Panc1 (cell line): ENCODE measurements around the gene RPL38. TPM values are rescaled to one million over a fixed set of nuclear protein-coding genes. Genes with fewer than 3 reads are reported as not detected.

Source experiments
- ATAC-seq: fragments of 200-7000 bp; cut with Tn5 transposase; 2 replicates; pipeline ENCODE4 v1.9.1; 2020; ENCODE audit warnings: mild to moderate bottlenecking, moderate library complexity
- BruUV-seq: library from RNA; stranded (reverse); fragments of 400-500 nt; replicated peaks from 2 replicates; lab custom pipeline; 2021; lab: Mats Ljungman, UMichigan
- CTCF ChIA-PET: fragments of 300-600 bp; sonication (Branson Sonifier 250); formaldehyde crosslinking; loops from one replicate; lab custom pipeline; 2022; ENCODE audit warnings: antibody characterized with exemption; lab: Charles Lee
- POLR2A ChIA-PET: fragments of 300-600 bp; sonication (Branson Sonifier 250); formaldehyde crosslinking; loops from one replicate; lab custom pipeline; 2022; ENCODE audit warnings: antibody characterized with exemption; lab: Charles Lee
- DNase-seq: peaks from one replicate; pipeline ENCODE4 v3.0.0-alpha.2; 2010; ENCODE audit warnings: low read depth, low spot score
- H3K27ac ChIP-seq: 2 replicates; pipeline ENCODE4 v1.5.1; 2011; ENCODE audit warnings: mild to moderate bottlenecking, low read length, inconsistent platforms
- H3K27me3 ChIP-seq: fragments of 200-500 bp; sonication (Bioruptor generic); 2 replicates; pipeline ENCODE4 v1.6.0; 2014; ENCODE audit warnings: low read length, inconsistent platforms; ENCODE audit not compliant: control insufficient read depth, insufficient read depth
- H3K36me3 ChIP-seq: fragments of 200-500 bp; sonication (Bioruptor generic); 2 replicates; pipeline ENCODE4 v1.5.1; 2014; ENCODE audit warnings: inconsistent platforms, mild to moderate bottlenecking, low read length, moderate library complexity; ENCODE audit not compliant: control insufficient read depth, insufficient read depth
- H3K4me1 ChIP-seq: 2 replicates; pipeline ENCODE4 v1.5.1; 2011; ENCODE audit warnings: inconsistent platforms, mild to moderate bottlenecking, low read length, moderate library complexity; ENCODE audit not compliant: control insufficient read depth, insufficient read depth
- H3K4me3 ChIP-seq, 2 experiments: 2 replicates each; pipeline ENCODE4 v1.5.1; 2011 to 2012; ENCODE audit warnings: low read depth in 2 of 2, low read length in 2 of 2, mild to moderate bottlenecking in 2 of 2, inconsistent platforms in 1 of 2, moderate library complexity in 1 of 2
- H3K9me3 ChIP-seq: fragments of 200-500 bp; sonication (Bioruptor generic); 2 replicates; pipeline ENCODE4 v1.5.1; 2014; ENCODE audit warnings: low read depth, mild to moderate bottlenecking, inconsistent platforms, low read length, moderate library complexity; ENCODE audit not compliant: control insufficient read depth, insufficient read depth
- POLR2AphosphoS5 ChIP-seq: IDR thresholded peaks from 2 replicates; pipeline ENCODE4 v1.6.1; 2012; ENCODE audit warnings: mild to moderate bottlenecking, low read depth, low read length, moderate library complexity
- SIN3A ChIP-seq: IDR thresholded peaks from 2 replicates; pipeline ENCODE4 v1.6.1; 2012; ENCODE audit warnings: low read depth, mild to moderate bottlenecking, low read length, moderate library complexity, borderline replicate concordance; ENCODE audit not compliant: insufficient read depth
- TCF7L2 ChIP-seq: IDR thresholded peaks from 2 replicates; pipeline ENCODE4 v1.6.1; 2011; ENCODE audit warnings: mild to moderate bottlenecking, low read depth, low read length, inconsistent platforms
- in situ Hi-C: cut with HindIII; loops from 2 replicates; pipeline ENCODE4 v1.10.0; 2016; ENCODE audit warnings: low sequenced_read_pairs, low pct_unique_long_range_greater_than_20kb
- intact Hi-C: fragments of 100-400 bp; cut with micrococcal nuclease; formaldehyde crosslinking; loops from one replicate; pipeline ENCODE4 v1.10.0; 2022; ENCODE audit not compliant: unreplicated experiment
- total RNA-seq: library from RNA; stranded (reverse); gene quantifications from one replicate; pipeline ENCODE4 v1.2.1, GENCODE V29; 2021; ENCODE audit not compliant: unreplicated experiment
- TF ChIP-seq, protein P1 (sequence below): fragments of 450-650 bp; IDR thresholded peaks from 2 replicates; pipeline ENCODE4 v1.5.1; 2017; ENCODE audit warnings: mild to moderate bottlenecking
- TF ChIP-seq, protein P2 (sequence below), 2 experiments: IDR thresholded peaks; 2 replicates each; pipeline ENCODE4 v1.6.1; 2011 to 2012; ENCODE audit warnings: low read depth in 2 of 2, control low read depth in 1 of 2, low read length in 1 of 2, mild to moderate bottlenecking in 1 of 2, moderate library complexity in 1 of 2; ENCODE audit not compliant: insufficient read depth in 1 of 2

RPL38 gene
- total RNA-seq, 1 experiment from 2014 or later = 968 TPM

GRCh38 chr17:74241431-74241830 is 38.0 kb downstream of the RPL38 start:
- no peaks in the 10 kb centered on the region for H3K36me3 ChIP-seq
- H3K9me3 ChIP-seq = no peaks in the 10 kb centered on the region
- no peaks in the 10 kb centered on the region for H3K4me1 ChIP-seq
- CTCF ChIA-PET = no interaction called here
- BruUV-seq = no TSS peak
- POLR2A ChIA-PET = no interaction called here
- ATAC-seq (no peak), DNase-seq (no peak)
- in situ Hi-C loops (no loop called here), intact Hi-C loops (no loop called here)
- TF ChIP-seq, protein P1, sequence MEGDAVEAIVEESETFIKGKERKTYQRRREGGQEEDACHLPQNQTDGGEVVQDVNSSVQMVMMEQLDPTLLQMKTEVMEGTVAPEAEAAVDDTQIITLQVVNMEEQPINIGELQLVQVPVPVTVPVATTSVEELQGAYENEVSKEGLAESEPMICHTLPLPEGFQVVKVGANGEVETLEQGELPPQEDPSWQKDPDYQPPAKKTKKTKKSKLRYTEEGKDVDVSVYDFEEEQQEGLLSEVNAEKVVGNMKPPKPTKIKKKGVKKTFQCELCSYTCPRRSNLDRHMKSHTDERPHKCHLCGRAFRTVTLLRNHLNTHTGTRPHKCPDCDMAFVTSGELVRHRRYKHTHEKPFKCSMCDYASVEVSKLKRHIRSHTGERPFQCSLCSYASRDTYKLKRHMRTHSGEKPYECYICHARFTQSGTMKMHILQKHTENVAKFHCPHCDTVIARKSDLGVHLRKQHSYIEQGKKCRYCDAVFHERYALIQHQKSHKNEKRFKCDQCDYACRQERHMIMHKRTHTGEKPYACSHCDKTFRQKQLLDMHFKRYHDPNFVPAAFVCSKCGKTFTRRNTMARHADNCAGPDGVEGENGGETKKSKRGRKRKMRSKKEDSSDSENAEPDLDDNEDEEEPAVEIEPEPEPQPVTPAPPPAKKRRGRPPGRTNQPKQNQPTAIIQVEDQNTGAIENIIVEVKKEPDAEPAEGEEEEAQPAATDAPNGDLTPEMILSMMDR = no peak
- no peak for TF ChIP-seq POLR2AphosphoS5
- no peak for TF ChIP-seq TCF7L2
- TF ChIP-seq, protein P2, sequence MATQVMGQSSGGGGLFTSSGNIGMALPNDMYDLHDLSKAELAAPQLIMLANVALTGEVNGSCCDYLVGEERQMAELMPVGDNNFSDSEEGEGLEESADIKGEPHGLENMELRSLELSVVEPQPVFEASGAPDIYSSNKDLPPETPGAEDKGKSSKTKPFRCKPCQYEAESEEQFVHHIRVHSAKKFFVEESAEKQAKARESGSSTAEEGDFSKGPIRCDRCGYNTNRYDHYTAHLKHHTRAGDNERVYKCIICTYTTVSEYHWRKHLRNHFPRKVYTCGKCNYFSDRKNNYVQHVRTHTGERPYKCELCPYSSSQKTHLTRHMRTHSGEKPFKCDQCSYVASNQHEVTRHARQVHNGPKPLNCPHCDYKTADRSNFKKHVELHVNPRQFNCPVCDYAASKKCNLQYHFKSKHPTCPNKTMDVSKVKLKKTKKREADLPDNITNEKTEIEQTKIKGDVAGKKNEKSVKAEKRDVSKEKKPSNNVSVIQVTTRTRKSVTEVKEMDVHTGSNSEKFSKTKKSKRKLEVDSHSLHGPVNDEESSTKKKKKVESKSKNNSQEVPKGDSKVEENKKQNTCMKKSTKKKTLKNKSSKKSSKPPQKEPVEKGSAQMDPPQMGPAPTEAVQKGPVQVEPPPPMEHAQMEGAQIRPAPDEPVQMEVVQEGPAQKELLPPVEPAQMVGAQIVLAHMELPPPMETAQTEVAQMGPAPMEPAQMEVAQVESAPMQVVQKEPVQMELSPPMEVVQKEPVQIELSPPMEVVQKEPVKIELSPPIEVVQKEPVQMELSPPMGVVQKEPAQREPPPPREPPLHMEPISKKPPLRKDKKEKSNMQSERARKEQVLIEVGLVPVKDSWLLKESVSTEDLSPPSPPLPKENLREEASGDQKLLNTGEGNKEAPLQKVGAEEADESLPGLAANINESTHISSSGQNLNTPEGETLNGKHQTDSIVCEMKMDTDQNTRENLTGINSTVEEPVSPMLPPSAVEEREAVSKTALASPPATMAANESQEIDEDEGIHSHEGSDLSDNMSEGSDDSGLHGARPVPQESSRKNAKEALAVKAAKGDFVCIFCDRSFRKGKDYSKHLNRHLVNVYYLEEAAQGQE (IDR thresholded peaks at IDR 0.05; ENCODE audit: insufficient read depth in 1 of 2, low read depth in 2 of 2, low read length in 1 of 2) = no peak
- no peak for TF ChIP-seq SIN3A
- no peak overlapping the region for H3K27ac ChIP-seq
- H3K4me3 ChIP-seq = no peak overlapping the region
- no peaks in the 10 kb centered on the region for H3K27me3 ChIP-seq

DNA sequence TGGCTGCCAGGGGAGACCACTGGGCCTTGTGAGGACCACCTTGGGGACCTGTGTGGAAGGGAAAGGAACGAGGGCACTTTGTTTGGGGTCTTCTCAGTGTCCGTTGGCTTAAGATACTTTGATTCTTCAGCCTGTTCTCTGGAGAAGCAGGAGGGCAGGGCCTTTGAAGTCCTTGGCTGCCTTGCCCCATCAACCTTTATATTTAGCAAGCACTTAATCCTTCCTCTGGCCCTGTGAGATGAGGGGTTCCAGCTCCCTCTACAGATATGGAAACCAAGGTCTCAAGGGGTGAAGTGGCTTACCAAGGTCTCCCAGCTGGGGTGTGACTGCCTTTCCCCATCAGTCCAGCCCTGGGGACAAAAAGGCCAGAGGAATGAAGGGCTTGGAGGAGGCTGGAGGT is 38.4 kb downstream of the RPL38 start:
- H3K4me1 ChIP-seq = no peaks in the 10 kb centered on the region
- H3K27me3 ChIP-seq = no peaks in the 10 kb centered on the region
- ChIA-PET POLR2A (no interaction called here), CTCF (no interaction called here)
- DNase-seq (no peak), ATAC-seq (no peak)
- H3K4me3 ChIP-seq = no peak overlapping the region
- H3K36me3 ChIP-seq = no peaks in the 10 kb centered on the region
- intact Hi-C loops = no loop called here
- TF ChIP-seq POLR2AphosphoS5 (no peak), SIN3A (no peak), TCF7L2 (no peak)
- TF ChIP-seq, protein P2 (IDR thresholded peaks at IDR 0.05; ENCODE audit: insufficient read depth in 1 of 2, low read depth in 2 of 2, low read length in 1 of 2) = no peak
- TF ChIP-seq, protein P1 = no peak
- no TSS peak for BruUV-seq
- in situ Hi-C loops = no loop called here
- no peaks in the 10 kb centered on the region for H3K9me3 ChIP-seq
- no peak overlapping the region for H3K27ac ChIP-seq
